HG03064 (cell line): ENCODE results near the gene MEP1B.

Experiments used
- ATAC-seq: cut with Tn5 transposase; IDR thresholded peaks from one replicate; pipeline ENCODE4 v1.9.1; 2021; ENCODE audit warnings: low read depth; ENCODE audit not compliant: unreplicated experiment

The MEP1B gene

DNA sequence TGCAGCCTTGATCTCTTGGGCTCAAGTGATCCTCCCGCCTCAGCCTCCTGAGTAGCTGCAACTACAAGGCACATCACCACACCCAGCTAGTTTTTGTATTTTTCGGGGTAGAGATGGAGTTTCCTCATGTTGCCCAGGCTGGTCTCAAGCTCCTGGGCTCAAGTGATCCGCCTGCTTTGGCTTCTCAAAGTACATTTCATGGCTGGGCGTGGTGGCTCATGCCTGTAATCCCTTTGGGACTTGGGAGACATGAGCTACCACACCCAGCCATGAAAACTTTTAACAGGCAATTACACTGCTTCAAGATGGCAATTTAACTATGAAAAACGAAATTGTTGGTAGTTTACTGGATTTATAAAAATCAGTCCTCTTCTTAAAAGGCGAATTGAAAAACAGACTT, 69.7 kb downstream of the MEP1B start:
- ATAC-seq = no peak

DNA sequence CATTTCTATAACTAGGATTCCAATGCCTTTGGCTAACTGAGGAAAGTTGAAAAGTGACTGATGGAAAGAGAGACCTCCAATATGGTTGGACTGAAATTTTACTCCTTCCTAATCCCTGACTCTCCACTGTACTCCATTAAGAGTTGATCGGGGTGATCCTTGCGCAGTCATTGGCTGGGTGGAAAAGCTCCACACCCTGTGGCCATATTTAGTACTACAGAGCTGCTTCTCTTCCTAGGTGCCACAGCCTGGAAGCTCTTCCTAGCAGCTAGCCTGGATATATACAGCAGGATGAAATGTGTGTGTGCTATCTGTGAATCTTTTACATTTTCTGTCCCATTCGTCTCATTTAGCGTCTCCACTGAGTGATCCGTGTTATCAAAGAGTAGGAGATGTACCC, 71.2 kb downstream of the MEP1B start:
- no peak for ATAC-seq

DNA sequence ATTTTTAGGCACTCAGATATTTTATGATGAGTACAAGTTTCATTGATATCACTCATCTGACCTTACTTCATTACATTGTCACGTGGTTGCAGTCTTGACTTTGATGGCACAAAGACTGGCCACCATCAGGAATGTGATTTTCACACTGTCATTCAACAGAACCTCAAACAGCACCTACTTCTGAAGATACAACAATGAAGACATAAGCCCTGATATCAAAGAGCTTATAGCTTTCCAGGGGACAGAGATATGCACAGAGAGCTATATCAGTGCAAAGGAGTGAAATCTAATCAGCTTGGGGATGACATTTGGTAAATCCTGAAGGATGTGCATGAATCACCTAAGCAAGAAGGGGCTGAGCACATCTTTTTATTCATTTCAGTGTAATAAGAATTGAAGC, 72.3 kb downstream of the MEP1B start:
- no peak for ATAC-seq

DNA sequence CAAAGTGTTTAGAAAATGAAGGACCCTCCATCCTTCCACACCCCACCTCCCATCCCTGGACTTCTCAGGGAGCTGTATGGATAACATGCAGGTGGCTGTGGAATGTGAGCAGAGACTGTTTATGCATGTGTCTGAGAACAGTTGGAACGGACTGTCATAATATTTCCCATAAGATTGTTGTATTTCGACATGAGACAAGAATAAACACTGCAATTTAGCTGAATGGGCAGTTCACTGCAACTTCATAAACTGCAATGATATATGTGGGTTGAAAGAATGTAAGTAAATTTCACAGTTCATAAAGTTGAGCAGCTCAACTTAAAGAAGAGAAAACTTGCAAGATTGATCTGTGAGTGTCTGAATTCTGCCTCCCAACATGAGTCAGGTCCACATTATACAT, 74.6 kb downstream of the MEP1B start:
- no peak for ATAC-seq

DNA sequence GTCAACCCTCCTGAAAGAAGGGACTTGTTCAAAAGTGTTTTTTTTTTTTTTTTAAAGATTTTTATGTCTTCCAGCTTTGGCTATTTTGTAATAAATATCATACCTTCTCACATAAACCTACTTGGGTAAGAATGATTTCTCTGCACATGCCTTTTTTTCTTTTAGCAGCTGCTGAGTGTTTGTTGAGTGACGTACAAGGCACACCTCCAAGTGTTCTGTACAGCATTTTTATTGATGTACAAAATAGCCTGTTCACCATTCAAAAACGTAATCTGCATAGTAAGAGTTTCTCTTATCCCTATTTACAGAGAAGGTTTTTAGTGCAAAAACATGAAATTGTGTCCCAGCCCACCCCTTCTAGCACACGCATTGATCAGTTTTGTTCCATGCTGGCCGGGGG, 77.6 kb downstream of the MEP1B start:
- ATAC-seq = no peak
